Measurements from ENCODE around the gene SH2D3A. TPM values are rescaled to one million over a fixed set of nuclear protein-coding genes. Genes with fewer than 3 reads are reported as not detected.

SH2D3A gene
- total and polyA plus RNA-seq, 12 donors, result 0.11 to 1.7 (median 0.41) TPM; not detected in 2

DNA sequence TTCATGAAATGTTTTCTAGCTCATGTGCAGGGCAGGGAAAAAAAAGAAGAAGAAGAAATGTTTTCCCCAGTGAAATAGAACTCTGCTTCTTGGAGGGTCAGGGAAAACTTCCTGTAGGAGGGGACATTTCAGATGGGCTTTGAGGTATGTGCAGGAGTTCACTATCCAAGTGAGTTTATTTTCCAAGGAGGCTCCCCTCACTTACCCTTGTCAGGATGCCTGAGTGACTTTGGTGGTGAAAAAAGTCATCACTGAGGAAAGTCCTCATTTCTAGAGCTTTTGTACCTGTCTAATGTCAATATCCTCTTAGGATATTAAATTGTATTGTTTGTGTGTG is 46.1 kb downstream of the SH2D3A start:
- Histone ChIP-seq H3K27me3 (no peaks in the 10 kb centered on the region), H3K27ac (peak overlapping the region; percentile 65 to 84 (median 72)), H3K4me1 (replicated peaks in 1 of 2) (peaks cover 44 to 54% of the 10 kb centered on the region in 2 donors), H3K36me3 (replicated peaks in 1 of 2) (peaks cover 0 to 14% of the 10 kb centered on the region in 2 donors), H3K4me3 (no peak overlapping the region), H3K9me3 (replicated peaks in 1 of 3) (no peaks in the 10 kb centered on the region)
- DNase-seq, result no peak
- intact Hi-C loops (cut with DNase I), result no loop called here
- TF ChIP-seq, protein P1, sequence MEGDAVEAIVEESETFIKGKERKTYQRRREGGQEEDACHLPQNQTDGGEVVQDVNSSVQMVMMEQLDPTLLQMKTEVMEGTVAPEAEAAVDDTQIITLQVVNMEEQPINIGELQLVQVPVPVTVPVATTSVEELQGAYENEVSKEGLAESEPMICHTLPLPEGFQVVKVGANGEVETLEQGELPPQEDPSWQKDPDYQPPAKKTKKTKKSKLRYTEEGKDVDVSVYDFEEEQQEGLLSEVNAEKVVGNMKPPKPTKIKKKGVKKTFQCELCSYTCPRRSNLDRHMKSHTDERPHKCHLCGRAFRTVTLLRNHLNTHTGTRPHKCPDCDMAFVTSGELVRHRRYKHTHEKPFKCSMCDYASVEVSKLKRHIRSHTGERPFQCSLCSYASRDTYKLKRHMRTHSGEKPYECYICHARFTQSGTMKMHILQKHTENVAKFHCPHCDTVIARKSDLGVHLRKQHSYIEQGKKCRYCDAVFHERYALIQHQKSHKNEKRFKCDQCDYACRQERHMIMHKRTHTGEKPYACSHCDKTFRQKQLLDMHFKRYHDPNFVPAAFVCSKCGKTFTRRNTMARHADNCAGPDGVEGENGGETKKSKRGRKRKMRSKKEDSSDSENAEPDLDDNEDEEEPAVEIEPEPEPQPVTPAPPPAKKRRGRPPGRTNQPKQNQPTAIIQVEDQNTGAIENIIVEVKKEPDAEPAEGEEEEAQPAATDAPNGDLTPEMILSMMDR (IDR thresholded peaks at IDR 0.05), result no peak
- no peak for TF ChIP-seq POLR2A (IDR thresholded peaks at IDR 0.05)

DNA sequence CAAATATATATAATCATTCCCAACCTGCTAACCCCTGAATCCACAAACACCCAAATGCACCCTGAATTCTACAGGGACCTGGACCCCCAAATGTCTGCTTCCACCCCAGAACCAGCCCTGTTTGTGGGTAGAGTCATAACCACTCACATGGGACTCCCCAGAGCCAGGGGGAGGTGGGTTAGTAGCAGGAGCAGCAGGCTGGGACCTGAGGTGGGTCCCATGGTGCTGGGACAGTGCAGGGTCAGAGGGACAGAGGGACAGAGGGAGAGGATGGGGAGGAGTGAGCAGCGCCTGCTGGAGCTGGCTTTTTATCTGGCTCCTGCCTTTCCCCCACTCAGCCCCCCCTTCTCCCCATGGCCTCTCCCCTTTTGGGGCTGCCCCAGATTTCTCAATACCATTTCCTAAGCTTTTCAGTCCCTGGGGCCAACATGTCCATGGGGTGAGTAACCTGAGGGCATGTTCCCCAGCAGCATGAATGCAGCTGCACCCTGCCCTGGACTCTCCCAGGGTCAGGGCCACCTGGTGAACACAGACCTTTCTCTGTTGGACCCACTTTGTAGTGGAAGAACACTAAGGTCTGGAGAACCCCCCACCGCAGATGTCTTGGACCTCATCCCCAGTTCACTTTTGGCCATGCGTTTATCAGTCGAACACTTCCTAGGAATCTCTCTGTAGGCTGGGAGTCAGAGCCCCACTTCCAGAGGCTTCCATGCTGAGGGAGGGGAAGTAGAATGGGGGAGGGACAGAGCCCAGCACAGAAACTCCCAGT is 46.7 kb downstream of the SH2D3A start, which contains the start of gene C3:
TSS of gene C3 (minus strand) at position 282 of the 769 bp plus-strand sequence. CDS start at position 221, 61 bp downstream.
- Histone ChIP-seq H3K4me3 (peak within 1 kb of the TSS in 3 of 4 donors; percentile 10 to 58 (median 33)), H3K9me3 (replicated peaks in 1 of 3) (no peaks in the 10 kb centered on the region), H3K27ac (peak within 1 kb of the TSS; percentile 65 to 84 (median 72)), H3K36me3 (replicated peaks in 1 of 2) (peaks cover 0 to 18% of the 10 kb centered on the region in 2 donors), H3K27me3 (no peaks in the 10 kb centered on the region), H3K4me1 (replicated peaks in 1 of 2) (peaks cover 44 to 50% of the 10 kb centered on the region in 2 donors)
- peak; percentile 82 to 89 for TF ChIP-seq POLR2A (IDR thresholded peaks at IDR 0.05)
- TF ChIP-seq, protein P1 (IDR thresholded peaks at IDR 0.05), result no peak
- intact Hi-C loops (cut with DNase I), result no loop called here
- WGBS, 4 donors, result 17 to 43% (median 27%) methylated on average over 4 of the region's 4 CpGs
- peak; percentile 77 to 97 (median 92) for DNase-seq

DNA sequence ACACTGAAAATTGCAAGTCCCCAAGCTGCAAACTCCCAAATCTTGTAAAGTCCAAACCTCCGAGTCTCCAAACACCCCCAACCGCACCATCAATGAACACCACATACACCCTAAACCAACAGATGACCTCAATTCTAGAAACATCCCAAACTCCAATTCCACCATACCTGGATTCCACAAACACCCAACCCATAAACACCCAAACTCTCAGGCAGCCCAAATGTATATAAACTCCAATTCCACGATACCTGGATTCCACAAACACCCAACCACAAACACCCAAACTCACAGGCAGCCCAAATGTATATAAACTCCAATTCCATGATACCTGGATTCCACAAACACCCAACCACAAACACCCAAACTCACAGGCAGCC is 47.3 kb downstream of the SH2D3A start:
- no peak for DNase-seq
- peaks cover 0 to 18% of the 10 kb centered on the region in 2 donors for H3K36me3 ChIP-seq (replicated peaks in 1 of 2)
- H3K27ac ChIP-seq, result peak overlapping the region in 3 of 5 donors; percentile 60 to 74 (median 71)
- peak overlapping the region in 3 of 4 donors; percentile 10 to 58 (median 33) for H3K4me3 ChIP-seq
- no peaks in the 10 kb centered on the region for H3K27me3 ChIP-seq
- peaks cover 38 to 44% of the 10 kb centered on the region in 2 donors for H3K4me1 ChIP-seq (replicated peaks in 1 of 2)
- intact Hi-C loops (cut with DNase I), result no loop called here
- H3K9me3 ChIP-seq (replicated peaks in 1 of 3), result no peaks in the 10 kb centered on the region
- WGBS, 4 donors, result 71 to 91% (median 84%) methylated on average over 3 of the region's 3 CpGs
- TF ChIP-seq POLR2A (IDR thresholded peaks at IDR 0.05), result no peak
- TF ChIP-seq, protein P1 (IDR thresholded peaks at IDR 0.05), result no peak

DNA sequence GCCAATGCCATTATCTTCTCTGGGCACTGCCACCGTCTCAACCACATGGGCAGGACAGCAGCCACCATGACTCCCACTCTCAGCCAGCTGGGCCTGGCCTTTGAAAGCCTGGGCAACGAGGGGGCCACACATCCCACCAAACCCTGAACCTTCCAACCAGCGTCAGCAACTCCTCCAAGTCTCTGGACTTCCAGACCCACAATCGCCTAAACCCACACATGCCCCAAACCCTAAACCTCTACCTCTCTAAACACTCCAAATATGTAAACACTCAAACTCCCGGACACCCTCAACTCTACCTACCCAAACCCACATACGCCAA is 47.7 kb downstream of the SH2D3A start:
- Histone ChIP-seq H3K27me3 (no peaks in the 10 kb centered on the region), H3K9me3 (replicated peaks in 1 of 3) (no peaks in the 10 kb centered on the region), H3K27ac (peak overlapping the region in 4 of 5 donors; percentile 36 to 71 (median 49)), H3K4me3 (peak overlapping the region in 3 of 4 donors; percentile 10 to 58 (median 33)), H3K4me1 (replicated peaks in 1 of 2) (peaks cover 36 to 39% of the 10 kb centered on the region in 2 donors), H3K36me3 (replicated peaks in 1 of 2) (peaks cover 0 to 18% of the 10 kb centered on the region in 2 donors)
- WGBS, 4 donors, result 61 to 92% (median 76%) methylated on average over 5 to 6 of the region's 6 CpGs
- intact Hi-C loops (cut with DNase I), result no loop called here
- no peak for TF ChIP-seq POLR2A (IDR thresholded peaks at IDR 0.05)
- TF ChIP-seq, protein P1 (IDR thresholded peaks at IDR 0.05), result no peak
- no peak for DNase-seq

Data from adrenal gland (tissue), 12 donors.